GM19324 (cell line): ENCODE data around the gene POR.
"Not testable (repeated sequence)": the region's sequence is repeated elsewhere in the genome, so short reads cannot be mapped to it uniquely, and the experiment has no call there.

Source experiments
- ATAC-seq: cut with Tn5 transposase; IDR thresholded peaks from one replicate; pipeline ENCODE4 v1.9.1; 2021; ENCODE audit warnings: mild to moderate bottlenecking, moderate library complexity; ENCODE audit not compliant: unreplicated experiment, low FRiP score

Gene POR

DNA sequence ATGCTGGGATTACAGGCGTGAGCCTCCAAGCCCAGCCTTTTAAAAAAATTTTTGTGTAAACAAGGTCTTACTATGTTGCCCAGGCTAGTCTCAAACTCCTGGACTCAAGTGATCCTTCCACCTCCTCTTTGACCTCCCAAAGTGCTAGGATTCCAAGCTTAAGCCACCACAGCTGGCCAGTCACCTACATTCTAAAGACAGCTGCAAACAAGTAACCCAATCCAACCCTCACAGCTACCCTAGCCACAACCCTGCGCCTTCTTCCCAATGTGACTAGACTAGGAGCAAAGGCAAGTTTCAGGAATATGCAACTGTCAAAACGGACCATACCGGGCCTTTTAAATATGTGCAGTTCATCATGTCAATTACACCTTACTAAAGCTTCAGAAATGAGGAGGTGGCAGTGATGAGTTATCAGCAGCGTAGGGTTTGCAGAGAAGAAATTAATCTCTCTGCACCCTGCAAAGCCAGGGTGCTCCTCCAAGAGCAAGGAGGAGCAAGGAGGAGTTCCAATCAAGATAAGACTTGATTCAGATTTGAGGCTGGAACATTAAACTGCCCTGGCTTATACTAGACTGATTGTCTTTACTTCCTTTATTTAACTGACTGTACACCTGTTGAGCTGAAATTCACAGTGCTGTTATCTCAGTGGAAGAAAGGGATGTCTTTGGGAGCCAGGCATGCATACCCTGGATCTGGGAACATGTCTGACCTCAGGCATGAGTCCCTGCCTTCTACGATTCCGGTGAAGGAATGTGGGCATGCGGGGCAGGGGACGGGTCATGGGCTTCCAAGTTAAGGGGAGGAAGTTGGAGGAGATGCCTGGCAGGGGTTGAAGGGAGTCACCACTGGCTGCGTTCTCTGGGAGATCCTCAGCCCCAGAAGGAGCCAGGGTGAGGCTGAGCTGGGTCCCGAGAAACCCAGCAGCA, 95.0 kb downstream of the POR start:
- no peak for ATAC-seq

GRCh38 chr7:76011442-76011861, 96.5 kb downstream of the POR start:
- ATAC-seq, result no peak

DNA sequence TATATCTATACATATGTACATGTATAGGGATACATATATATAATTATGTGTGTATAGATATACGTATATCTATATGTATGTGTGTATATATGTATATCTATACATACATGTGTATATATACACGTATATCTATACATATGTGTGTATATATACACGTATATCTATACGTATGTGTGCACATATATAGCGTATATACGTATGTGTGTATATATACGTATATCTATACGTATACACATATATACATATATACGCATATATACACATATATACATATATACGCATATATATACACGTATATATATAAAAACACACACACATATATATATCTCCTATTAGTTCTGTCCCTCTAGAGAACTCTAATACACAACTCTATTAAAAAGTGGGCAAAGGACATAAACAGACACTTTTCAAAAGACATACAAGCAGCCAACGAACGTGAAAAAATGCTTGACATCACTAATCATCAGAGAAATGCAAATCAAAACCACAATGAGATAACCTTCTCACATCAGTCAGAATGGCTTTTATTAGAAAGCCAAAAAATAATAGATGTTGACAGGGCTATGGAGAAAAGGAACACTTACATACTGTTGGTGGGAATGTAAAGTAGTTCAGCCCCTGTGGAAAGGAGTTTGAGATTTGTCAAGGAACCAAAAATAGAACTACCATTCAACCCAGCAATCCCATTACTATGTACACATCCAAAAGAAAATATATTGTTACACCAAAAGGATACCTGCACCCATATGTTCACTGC, 101.4 kb downstream of the POR start:
- ATAC-seq, result no peak

DNA sequence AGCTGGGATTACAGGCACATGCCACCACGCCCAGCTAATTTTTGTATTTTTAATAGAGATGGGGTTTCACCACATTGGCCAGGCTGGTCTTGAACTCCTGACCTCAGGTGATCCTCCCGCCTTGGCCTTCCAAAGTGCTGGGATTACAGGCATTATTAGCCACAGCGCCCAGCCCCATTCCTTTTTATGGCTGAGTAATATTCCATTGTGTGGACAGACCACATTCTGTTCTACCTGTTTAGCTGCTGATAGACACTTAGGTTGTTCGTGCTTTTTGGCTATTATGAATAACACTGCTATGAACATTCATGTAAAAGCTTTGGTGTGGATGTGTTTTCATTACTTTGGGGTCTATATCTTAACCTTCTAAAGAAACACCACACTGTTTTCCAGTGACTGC, 103.6 kb downstream of the POR start:
- not testable (repeated sequence) for ATAC-seq

- no peak for ATAC-seq
Measured at GRCh38 chr7:76020031-76020714, 105.2 kb downstream of the POR start.

DNA sequence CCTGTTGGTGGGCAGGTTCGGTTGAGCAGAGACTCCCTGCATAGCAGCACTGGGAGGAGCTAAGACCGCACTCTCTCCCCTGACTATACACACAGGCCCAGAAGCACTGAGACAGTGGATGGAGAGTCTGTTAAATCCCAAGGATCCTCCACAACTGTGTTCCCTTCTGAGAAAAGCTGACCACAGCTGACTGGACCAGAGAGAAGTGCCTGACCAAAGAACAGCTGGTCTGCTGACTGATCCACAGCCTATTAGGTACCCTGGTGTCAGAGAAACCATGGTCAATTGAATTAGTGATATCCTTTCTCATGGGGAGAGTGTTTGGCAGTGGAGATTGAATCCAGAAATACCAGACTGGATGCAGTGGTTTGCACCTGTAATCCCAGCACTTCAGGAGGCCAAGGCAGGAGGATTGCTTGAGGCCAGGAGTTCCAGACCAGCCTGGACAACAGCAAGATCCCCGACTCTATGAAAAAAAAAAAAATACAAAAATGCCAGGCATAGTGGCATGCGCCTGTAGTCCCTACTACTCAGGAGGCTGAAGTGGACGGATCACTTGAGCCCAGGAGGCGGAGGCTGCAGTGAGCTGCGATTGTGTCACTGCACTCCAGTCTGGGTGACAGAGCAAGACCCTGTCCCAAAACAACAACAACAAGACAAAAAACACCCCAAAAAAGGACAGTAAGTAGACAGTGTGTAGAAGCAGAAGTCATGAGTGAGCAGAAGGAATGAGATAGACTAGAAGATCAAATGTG, 107.2 kb downstream of the POR start:
- ATAC-seq, result no peak

DNA sequence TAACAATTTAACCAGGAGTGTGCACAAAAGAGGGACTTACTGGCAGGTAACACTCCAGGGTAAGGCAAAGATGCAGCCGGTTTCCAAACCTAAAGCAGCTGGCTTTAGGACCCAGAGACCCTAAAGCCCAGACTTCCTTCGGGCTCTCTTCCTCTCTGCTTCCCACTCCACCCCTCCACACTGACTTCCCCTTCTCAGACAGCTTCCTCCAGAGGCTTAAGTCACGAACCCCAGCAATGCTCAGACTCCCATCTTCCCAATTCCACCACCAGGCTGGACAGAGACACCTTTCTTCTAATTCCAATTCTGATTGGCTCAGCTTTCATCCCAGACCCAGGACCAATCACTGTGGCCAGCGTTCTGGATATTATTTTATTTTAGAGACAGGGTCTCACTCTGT, 108.0 kb downstream of the POR start:
- no peak for ATAC-seq

- not testable (repeated sequence) for ATAC-seq
Measured at GRCh38 chr7:76029682-76030081, 114.7 kb downstream of the POR start.

- no peak for ATAC-seq
Measured at GRCh38 chr7:76031964-76032363, 117.0 kb downstream of the POR start.
